HCEC 1CT (cell line): ENCODE results near the gene SFPQ.
"Not testable (repeated sequence)": the region's sequence is repeated elsewhere in the genome, so short reads cannot be mapped to it uniquely, and the experiment has no call there.

Experiments used
- DNase-seq: peaks from one replicate; pipeline ENCODE4 v3.0.0-alpha.2; 2017

Gene SFPQ

DNA sequence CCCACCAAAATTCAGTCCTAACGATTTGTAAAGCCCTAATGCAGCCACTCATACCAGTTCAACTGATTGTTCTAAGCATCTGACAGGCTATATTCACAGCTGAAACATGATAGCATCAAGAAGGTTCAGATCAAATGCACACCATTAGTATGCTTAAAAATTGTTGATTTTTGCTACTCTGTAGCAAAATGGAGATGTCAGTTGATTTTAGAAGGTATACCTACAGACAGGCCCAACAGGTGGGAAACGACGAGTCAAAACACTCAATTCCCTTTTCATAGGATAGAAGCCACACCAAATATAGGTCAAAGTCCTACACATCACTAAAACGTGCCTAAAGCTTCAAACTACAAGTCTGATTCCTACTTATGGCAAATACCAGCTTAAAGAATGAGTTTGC lies 6.7 kb downstream of the SFPQ start:
- DNase-seq: no peak

- DNase-seq: no peak
Measured at GRCh38 chr1:35185200-35185599, 7.7 kb downstream of the SFPQ start.

DNA sequence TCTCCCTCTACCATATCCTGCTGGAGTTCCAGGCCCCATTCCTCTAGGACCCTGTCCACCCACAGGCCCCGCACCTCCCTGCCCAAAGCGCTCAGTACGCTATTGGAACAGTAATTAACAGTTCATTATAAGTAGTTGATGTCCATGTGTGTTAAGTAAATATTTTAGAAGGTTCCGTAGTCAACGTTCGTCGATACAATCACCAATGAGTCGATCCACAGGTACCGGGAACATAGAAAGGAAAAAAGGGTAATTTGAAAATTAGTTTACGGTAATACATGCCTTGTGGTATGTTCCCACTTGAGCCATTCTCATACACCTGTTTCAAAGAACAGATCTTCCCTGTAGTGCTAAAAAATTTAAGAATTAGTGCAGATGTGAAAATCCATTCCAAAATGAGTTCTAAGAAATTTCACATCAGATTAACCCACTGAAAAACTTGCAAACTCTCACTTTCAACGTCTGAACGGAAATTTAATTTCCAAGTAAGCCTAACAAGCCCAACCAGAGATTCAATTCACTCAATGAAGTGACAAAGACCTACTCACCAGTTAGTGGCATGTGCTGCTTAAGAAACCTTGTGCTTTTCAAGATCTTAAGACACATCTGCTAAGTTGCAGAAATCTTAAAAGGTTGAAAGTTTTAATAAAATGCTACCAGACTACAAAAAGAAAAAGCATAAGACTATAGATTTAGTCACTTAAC lies 8.3 kb downstream of the SFPQ start:
- DNase-seq: no peak

GRCh38 chr1:35181790-35182455 lies 11.0 kb downstream of the SFPQ start:
- DNase-seq: no peak

- no peak for DNase-seq
Measured at GRCh38 chr1:35180776-35181374, 12.1 kb downstream of the SFPQ start.

GRCh38 chr1:35179908-35180307 lies 13.0 kb downstream of the SFPQ start:
- DNase-seq: no peak

DNA sequence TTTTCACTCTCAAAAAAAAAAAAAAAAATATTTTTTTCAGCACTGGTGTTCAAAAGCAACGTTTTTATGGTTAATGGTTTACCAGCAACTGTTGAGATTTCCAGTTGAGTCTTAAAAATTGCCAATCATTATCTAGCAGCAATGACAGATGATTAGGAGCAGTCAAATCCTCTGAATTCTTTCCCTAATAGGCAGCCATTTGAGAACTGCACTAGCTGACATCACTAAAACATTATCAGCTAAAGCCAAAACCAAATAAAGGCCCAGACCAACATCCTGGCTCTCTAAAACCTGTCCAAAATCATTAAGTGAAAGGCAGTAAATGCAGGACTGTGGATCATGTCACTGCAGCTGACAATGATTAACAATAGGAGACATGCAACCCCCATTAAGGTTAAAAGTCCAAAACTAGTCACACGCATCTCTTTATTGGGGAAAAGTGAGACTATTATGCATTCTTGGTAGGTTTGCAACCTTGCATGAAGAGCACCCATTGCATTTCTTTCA lies 14.0 kb downstream of the SFPQ start:
- no peak for DNase-seq

DNA sequence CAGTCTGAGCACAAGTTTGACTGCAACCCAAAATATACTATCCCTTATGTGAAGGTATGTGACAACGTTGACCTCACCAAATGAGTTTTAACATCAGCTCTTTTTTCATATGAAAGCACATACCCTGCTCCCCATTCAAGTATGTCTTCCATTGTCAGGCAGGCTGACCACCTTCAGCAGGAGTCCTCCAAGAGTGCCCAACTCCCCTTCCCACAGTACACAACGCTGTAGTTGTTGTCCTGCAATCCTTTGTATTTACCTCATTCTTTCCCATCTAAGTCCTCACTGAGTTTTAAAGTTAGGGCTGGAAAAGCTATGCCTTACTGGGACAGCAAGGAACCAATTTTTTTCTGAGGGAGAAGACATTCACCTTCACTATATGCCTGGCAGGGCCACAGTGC lies 14.7 kb downstream of the SFPQ start:
- DNase-seq: no peak

GRCh38 chr1:35177237-35177786 lies 15.6 kb downstream of the SFPQ start:
- no peak for DNase-seq

DNA sequence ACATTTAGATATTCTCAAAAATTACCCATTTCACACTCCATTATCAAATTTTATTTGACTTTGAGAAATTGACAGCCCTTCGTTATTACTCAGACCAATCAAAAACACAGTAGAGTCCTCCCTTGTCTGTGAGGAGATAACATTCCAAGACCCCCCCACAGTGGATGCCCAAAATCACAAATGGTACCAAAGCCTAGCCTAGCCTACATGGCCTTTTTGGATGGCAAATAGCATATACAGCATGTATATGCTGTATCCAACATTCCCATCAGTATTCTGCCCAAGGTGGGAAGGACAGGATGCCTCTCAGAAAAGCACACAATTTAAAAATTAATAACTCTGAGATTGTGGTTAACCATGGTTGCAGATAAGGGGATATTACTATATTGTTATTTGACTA lies 17.3 kb downstream of the SFPQ start:
- no peak for DNase-seq

- no peak for DNase-seq
Measured at GRCh38 chr1:35175098-35175576, 17.8 kb downstream of the SFPQ start.

DNA sequence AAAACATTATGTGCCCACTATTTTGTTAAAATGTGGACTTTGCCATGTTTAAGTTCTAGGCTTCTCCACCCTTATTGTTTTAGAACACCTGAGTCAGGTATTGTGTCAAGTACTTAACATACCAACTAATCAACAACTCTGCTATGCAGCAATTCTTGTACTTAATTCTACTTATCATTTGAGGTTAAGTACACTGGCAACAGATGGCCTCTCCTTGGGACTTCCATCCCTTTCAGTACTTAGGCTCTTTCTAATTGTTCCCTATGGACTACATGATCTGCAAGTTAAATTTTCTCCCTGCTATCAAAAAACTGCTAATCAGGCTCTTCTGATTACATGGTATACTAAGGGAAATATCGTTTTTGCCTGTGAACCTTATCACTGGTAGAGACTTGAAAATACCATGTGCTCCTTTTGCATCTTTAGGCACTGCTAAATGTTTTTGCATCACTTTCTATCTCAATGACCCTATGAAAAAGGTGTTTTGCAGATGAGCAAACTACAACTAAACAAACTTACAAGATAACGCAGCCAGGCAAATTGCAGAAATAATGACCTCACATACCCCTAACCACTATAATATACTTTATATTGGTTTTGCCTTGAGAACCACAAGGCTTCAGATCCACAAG lies 18.9 kb downstream of the SFPQ start:
- no peak for DNase-seq

- DNase-seq: no peak
Measured at GRCh38 chr1:35173491-35173890, 19.5 kb downstream of the SFPQ start.

DNA sequence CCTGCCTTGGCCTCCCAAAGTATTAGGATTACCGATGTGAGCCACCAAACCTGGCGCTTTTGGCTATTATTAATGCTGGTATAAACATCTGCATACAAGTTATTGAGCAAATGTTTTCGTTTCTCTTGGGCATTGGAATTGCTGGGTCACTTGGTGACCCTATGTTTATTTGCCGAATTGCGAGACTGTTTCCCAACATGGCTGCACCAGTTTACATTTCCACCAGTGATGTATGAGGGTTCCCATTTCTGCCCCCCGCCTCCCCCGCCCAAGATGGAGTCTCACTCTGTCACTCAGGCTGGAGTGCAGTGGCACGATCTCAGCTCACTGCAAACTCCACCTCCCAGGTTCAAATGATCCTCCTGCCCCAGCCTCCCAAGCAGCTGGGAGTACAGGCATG lies 20.9 kb downstream of the SFPQ start:
- no peak for DNase-seq

- DNase-seq: no peak
Measured at GRCh38 chr1:35171579-35171978, 21.4 kb downstream of the SFPQ start.

DNA sequence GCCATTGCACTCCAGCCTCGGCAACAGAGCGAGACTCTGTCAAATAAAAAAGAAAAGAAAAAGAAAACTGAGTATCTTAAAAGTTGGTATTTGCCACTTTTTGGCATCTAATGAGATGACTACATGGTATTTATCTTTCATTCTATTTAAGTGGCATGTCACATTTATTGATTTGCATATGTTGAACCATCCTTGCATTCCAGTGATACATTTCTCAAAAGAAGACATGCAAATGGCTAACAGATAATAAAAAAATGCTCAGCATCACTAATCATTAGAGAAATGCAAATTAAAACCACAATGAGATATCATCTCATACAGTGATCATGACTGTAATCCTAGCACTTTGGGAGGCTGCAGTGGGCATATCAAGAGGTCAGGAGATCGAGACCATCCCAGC lies 28.1 kb downstream of the SFPQ start:
- no peak for DNase-seq

GRCh38 chr1:35151220-35151619 lies 41.7 kb downstream of the SFPQ start:
- DNase-seq: no peak

- not testable (repeated sequence) for DNase-seq
Measured at GRCh38 chr1:35145892-35146549, 46.9 kb downstream of the SFPQ start.

DNA sequence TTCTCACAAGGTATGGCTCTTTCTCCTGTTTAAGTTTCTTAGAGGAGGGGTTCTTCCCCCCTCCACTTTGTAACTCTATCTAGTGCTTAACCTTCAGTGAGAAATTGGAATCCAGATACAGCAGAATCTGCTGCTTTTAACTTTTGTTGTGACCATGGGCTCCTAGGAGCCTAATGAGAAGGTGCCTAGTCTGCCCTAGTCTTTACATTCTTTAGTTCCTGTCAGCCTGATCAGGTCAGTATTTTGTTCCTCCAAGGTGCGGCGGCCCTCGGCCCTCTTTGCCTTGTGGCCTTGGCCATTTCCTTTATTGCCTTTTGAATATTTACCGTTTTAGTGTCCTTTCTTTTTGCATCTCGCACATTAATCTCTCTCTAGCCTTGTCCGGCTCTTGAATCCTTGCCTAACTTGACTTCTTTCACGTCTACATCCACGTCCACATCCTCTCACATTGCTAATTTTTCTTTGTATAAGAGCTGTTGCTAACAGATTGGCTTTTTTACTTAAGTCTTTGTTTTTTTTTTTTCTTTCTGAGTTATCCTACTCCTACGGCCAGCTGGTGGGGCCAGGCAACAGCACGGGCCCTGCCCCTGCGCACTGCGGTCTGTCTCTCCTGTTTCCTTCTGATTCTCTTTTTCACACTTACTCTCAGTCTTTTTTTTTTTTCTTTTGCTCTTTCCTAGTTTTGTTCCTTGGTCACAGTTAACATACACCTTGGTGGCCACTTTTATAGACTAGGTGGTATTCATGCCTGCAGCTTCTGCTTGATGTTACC lies 49.0 kb downstream of the SFPQ start:
- DNase-seq: no peak

GRCh38 chr1:35142728-35143127 lies 50.2 kb downstream of the SFPQ start:
- not testable (repeated sequence) for DNase-seq

DNA sequence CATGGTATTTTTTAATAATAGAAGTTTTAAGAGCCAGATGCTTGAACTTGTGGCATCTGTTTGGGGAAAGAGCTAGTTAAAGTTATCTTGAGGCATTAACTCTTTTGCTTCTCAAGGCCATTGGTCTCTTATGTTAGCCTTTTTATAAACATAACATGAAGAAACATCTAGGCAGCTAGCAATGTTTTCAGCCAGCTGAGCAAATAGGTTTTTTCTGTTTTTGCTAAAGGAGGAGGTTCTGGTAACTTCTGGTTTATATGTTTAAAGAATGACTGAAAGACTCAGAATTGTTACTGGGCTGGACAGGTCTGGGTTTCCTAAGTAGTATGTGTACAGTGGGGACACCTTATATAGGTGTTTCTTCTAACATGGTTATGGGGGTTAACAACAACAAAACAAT lies 50.7 kb downstream of the SFPQ start:
- DNase-seq: not testable (repeated sequence)

DNA sequence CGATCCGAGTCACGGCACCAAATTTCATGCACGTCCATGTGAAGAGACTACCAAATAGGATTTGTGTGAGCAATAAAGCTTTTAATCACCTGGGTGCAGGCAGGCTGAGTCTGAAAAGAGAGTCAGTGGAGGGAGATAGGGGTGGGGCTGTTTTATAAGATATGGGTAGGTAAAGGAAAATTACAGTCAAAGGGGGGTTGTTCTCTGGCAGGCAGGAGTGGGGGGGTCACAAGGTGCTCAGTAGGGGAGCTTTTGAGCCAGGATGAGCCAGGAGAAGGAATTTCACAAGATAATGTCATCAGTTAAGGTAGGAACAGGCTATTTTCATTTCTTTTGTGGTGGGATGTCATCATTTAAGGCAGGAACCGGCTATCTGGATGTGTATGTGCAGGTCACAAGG lies 55.4 kb downstream of the SFPQ start:
- DNase-seq: not testable (repeated sequence)
